Liver (tissue), 9 donors: Measurements from ENCODE around the gene IL11. TPM values are rescaled to one million over a fixed set of nuclear protein-coding genes. Genes with fewer than 3 reads are reported as not detected.

Experiments
- DNase-seq: peaks from one replicate; pipeline ENCODE4 v3.0.0-alpha.2; 2017; ENCODE audit warnings: low spot score
- H3K27ac ChIP-seq, 2 donors: one replicate each; pipeline ENCODE4 v1.7.0; 2013; ENCODE audit warnings: inconsistent platforms in 2 of 2, low read length in 2 of 2, control low read depth in 1 of 2, low read depth in 1 of 2, mild to moderate bottlenecking in 1 of 2
- H3K27me3 ChIP-seq, 4 donors: one replicate each; pipeline versions ENCODE4 v1.6.1 to v1.7.0; 2013; ENCODE audit warnings: low read length in 3 of 4, inconsistent platforms in 1 of 4, mild to moderate bottlenecking in 1 of 4, moderate library complexity in 1 of 4; ENCODE audit not compliant: control insufficient read depth in 4 of 4, insufficient read depth in 4 of 4
- H3K36me3 ChIP-seq, 4 donors: one replicate each; pipeline versions ENCODE4 v1.6.1 to v1.7.0; 2013; ENCODE audit warnings: low read length in 3 of 4, mild to moderate bottlenecking in 3 of 4, low read depth in 1 of 4, moderate library complexity in 1 of 4; ENCODE audit not compliant: control insufficient read depth in 4 of 4, insufficient read depth in 3 of 4
- H3K4me1 ChIP-seq, 4 donors: one replicate each; pipeline versions ENCODE4 v1.6.1 to v1.7.0; 2013; ENCODE audit warnings: low read length in 3 of 4, mild to moderate bottlenecking in 3 of 4, moderate library complexity in 1 of 4; ENCODE audit not compliant: control insufficient read depth in 4 of 4, insufficient read depth in 4 of 4
- H3K4me3 ChIP-seq, 3 donors: one replicate each; pipeline versions ENCODE4 v1.6.1 to v1.7.0; 2013; ENCODE audit warnings: low read length in 3 of 3, control low read depth in 1 of 3, low read depth in 1 of 3, mild to moderate bottlenecking in 1 of 3
- H3K9ac ChIP-seq, 2 donors: one replicate each; pipeline ENCODE4 v1.7.0; 2013; ENCODE audit warnings: low read length in 2 of 2, mild to moderate bottlenecking in 2 of 2, moderate library complexity in 2 of 2, control low read depth in 1 of 2, low read depth in 1 of 2
- H3K9me3 ChIP-seq, 4 donors: one replicate each; pipeline versions ENCODE4 v1.6.1 to v1.7.0; 2013; ENCODE audit warnings: low read length in 3 of 4; ENCODE audit not compliant: control insufficient read depth in 4 of 4
- ATF3 ChIP-seq: IDR thresholded peaks from 2 replicates; pipeline ENCODE4 v1.6.1; 2016; ENCODE audit warnings: antibody characterized with exemption
- CTCF ChIP-seq: fragments of 150-350 bp; IDR thresholded peaks from 2 replicates; pipeline ENCODE4 v1.5.1; 2017; ENCODE audit warnings: improper control_type of control experiment, low read depth, low read length; ENCODE audit not compliant: missing input control
- EGR1 ChIP-seq, 2 donors: IDR thresholded peaks; 2 replicates each; pipeline ENCODE4 v1.6.1; 2016 to 2018; ENCODE audit warnings: antibody characterized with exemption in 2 of 2, low read depth in 2 of 2
- FOXA1 ChIP-seq: IDR thresholded peaks from 2 replicates; pipeline ENCODE4 v1.6.1; 2016; ENCODE audit warnings: antibody characterized with exemption
- FOXA2 ChIP-seq: IDR thresholded peaks from 2 replicates; pipeline ENCODE4 v1.6.1; 2016; ENCODE audit warnings: antibody characterized with exemption
- GABPA ChIP-seq, 2 donors: IDR thresholded peaks in 1 of 2; conservative IDR thresholded peaks in 1 of 2; 2 replicates each; pipeline ENCODE4 v1.6.1; 2016; ENCODE audit warnings: antibody characterized with exemption in 2 of 2, mild to moderate bottlenecking in 1 of 2, moderate library complexity in 1 of 2
- HNF4A ChIP-seq, 2 donors: conservative IDR thresholded peaks; 2 replicates each; pipeline ENCODE4 v1.6.1; 2016; ENCODE audit warnings: antibody characterized with exemption in 2 of 2, mild to moderate bottlenecking in 2 of 2
- HNF4G ChIP-seq: IDR thresholded peaks from 2 replicates; pipeline ENCODE4 v1.6.1; 2016; ENCODE audit warnings: antibody characterized with exemption
- JUND ChIP-seq, 2 donors: IDR thresholded peaks; 2 replicates each; pipeline ENCODE4 v1.6.1; 2016; ENCODE audit warnings: antibody characterized with exemption in 2 of 2
- NR2F2 ChIP-seq: IDR thresholded peaks from 2 replicates; pipeline ENCODE4 v1.6.1; 2016; ENCODE audit warnings: antibody characterized with exemption
- RAD21 ChIP-seq, 2 donors: IDR thresholded peaks; 2 replicates each; pipeline ENCODE4 v1.6.1; 2016; ENCODE audit warnings: antibody characterized with exemption in 2 of 2, mild to moderate bottlenecking in 2 of 2
- REST ChIP-seq: IDR thresholded peaks from 2 replicates; pipeline ENCODE4 v1.6.1; 2016; ENCODE audit warnings: antibody characterized with exemption, mild to moderate bottlenecking
- RXRA ChIP-seq, 2 donors: IDR thresholded peaks; 2 replicates each; pipeline ENCODE4 v1.6.1; 2017 to 2018; ENCODE audit warnings: antibody characterized with exemption in 2 of 2, mild to moderate bottlenecking in 1 of 2
- SP1 ChIP-seq: IDR thresholded peaks from 2 replicates; pipeline ENCODE4 v1.6.1; 2018; ENCODE audit warnings: antibody characterized with exemption, mild to moderate bottlenecking
- TAF1 ChIP-seq: conservative IDR thresholded peaks from 2 replicates; pipeline ENCODE4 v1.6.1; 2016; ENCODE audit warnings: antibody characterized with exemption, mild to moderate bottlenecking
- YY1 ChIP-seq: IDR thresholded peaks from 2 replicates; pipeline ENCODE4 v1.6.1; 2016; ENCODE audit warnings: antibody characterized with exemption, mild to moderate bottlenecking
- ZBTB33 ChIP-seq: IDR thresholded peaks from 2 replicates; pipeline ENCODE4 v1.6.1; 2016; ENCODE audit warnings: antibody characterized with exemption
- WGBS: extraction: QIAGEN DNeasy Blood & Tissue Kit; methylation state at CpG from one replicate; pipeline ENCODE4 v1.1.7; 2013; 5-methylcytosine and 5-hydroxymethylcytosine counted together
- polyA plus RNA-seq, 2 donors: library from polyadenylated mRNA; stranded (reverse) in 1 of 2; unstranded in 1 of 2; fragments of 200-250 nt in 1 of 2; fragments of >200 nt in 1 of 2; fragmentation: Nextera tagmentation in 1 of 2; extraction: Ambion mirVana in 1 of 2; gene quantifications; one replicate each; pipeline versions ENCODE4 v1.2.1 to v1.2.3, GENCODE V29; 2013 to 2015
- total RNA-seq, 2 donors: library from RNA; depleted of rRNA; stranded (reverse); fragments of >200 nt; gene quantifications; one replicate each; pipeline ENCODE4 v1.2.3, GENCODE V29; 2014
- TF ChIP-seq, protein P1 (sequence below): IDR thresholded peaks from 2 replicates; pipeline ENCODE4 v1.6.1; 2016; ENCODE audit warnings: antibody characterized with exemption
- donor health status: healthy.
- donor health status: healthy.
- donor health status: healthy.
- donor health status: healthy.
- donor health status: healthy.

Gene IL11
- total and polyA plus RNA-seq, 4 donors, result not detected

DNA sequence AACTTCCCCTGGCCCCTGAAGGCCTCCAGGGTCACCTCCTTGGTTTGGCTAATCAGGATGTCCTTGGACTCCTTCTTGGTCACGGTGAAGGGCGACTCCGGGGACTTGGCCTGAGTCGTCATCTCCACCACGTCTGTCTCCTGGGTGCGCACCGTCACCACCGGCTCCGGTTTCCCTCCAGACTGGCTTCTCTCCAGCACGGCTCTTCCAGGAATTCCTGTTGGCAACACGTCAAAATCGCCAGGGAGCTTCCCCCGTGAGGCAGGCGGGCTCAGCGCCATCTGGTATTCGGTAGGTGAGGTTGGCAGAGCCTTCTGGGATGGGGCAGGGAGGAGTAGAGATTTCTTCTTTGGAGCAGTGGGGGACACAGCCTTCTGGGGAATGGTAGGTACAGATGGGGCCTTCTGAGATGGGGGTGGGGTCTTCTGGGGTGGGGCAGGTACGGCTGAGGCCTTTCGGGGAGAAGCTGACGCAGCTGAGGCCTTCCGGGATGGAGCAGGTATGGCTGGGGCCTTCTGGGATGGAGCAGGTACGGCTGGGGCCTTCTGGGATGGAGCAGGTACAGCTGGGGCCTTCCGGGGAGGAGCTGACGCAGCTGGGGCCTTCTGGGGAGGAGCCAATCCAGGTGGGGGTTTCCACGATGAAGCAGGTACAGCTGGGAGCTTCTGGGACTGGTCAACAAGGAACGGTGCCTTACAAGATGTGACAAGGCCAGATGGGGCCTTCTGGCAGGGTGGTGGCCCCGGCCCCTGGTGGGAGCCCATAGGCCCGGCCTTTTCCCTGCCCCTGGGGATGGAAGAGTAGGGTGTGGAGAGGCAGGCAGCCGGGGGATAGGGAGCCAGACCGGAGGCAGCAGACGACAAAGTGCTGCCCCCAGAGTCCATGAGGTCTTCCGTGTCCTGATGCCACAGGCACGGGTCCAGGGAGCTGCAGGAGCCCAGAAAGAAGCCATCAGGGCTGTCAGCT, 11.0 kb downstream of the IL11 start:
- no peak for DNase-seq
- Histone ChIP-seq H3K27me3 (peaks cover 0 to 3% (median 0%) of the 10 kb centered on the region in 4 donors), H3K9ac (no peak overlapping the region), H3K4me3 (no peak overlapping the region), H3K36me3 (no peaks in the 10 kb centered on the region), H3K27ac (no peak overlapping the region), H3K9me3 (no peaks in the 10 kb centered on the region), H3K4me1 (no peaks in the 10 kb centered on the region)
- TF ChIP-seq RAD21 (IDR thresholded peaks at IDR 0.05), result no peak
- no peak for TF ChIP-seq SP1
- TF ChIP-seq TAF1, result no peak
- TF ChIP-seq EGR1 (IDR thresholded peaks at IDR 0.05; ENCODE audit: low read depth in 2 of 2), result no peak
- TF ChIP-seq FOXA1, result no peak
- no peak for TF ChIP-seq ATF3
- TF ChIP-seq, protein P1, sequence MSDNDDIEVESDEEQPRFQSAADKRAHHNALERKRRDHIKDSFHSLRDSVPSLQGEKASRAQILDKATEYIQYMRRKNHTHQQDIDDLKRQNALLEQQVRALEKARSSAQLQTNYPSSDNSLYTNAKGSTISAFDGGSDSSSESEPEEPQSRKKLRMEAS, result no peak
- no peak for TF ChIP-seq YY1
- TF ChIP-seq FOXA2, result no peak
- no peak for TF ChIP-seq HNF4A (conservative IDR thresholded peaks at IDR 0.05)
- TF ChIP-seq CTCF, result no peak
- no peak for TF ChIP-seq HNF4G
- TF ChIP-seq RXRA (IDR thresholded peaks at IDR 0.05), result no peak
- no peak for TF ChIP-seq REST
- TF ChIP-seq GABPA (IDR thresholded peaks at IDR 0.05 in 1 of 2, conservative IDR thresholded peaks at IDR 0.05 in 1 of 2), result no peak
- TF ChIP-seq JUND (IDR thresholded peaks at IDR 0.05), result no peak
- no peak for TF ChIP-seq ZBTB33
- TF ChIP-seq NR2F2, result no peak
- 80% methylated on average over 32 of the region's 32 CpGs for WGBS
